ENCODE measurements around the gene GUCY1A1.

GRCh38 chr4:155688211-155688610 is 21.6 kb downstream of the GUCY1A1 start:
- TF ChIP-seq ATF3 (IDR thresholded peaks at IDR 0.05): no peak
- no peak for TF ChIP-seq CTCF (IDR thresholded peaks at IDR 0.05 in 2 of 3, conservative IDR thresholded peaks at IDR 0.05 in 1 of 3; ENCODE audit: borderline replicate concordance in 1 of 3, insufficient read depth in 1 of 3, low read depth in 2 of 3, low read length in 2 of 3)
- TF ChIP-seq ZNF274 (IDR thresholded peaks at IDR 0.05; ENCODE audit: low read depth, low read length): no peak
- TF ChIP-seq EGR1 (IDR thresholded peaks at IDR 0.05; ENCODE audit: low read depth): no peak
- TF ChIP-seq ELF1 (IDR thresholded peaks at IDR 0.05; ENCODE audit: borderline replicate concordance, low read depth): no peak
- TF ChIP-seq POLR2A (IDR thresholded peaks at IDR 0.05; ENCODE audit: borderline replicate concordance, extremely low read depth, insufficient read depth, insufficient read length): no peak
- no peak for TF ChIP-seq POLR2AphosphoS5 (IDR thresholded peaks at IDR 0.05; ENCODE audit: low read depth, low read length)
- no peak for TF ChIP-seq REST (IDR thresholded peaks at IDR 0.05; ENCODE audit: low read depth)
- TF ChIP-seq EZH2 (IDR thresholded peaks at IDR 0.05): no peak

Measured in HCT116 (cell line).